Measurements from ENCODE around the gene RNF166. TPM values are rescaled to one million over a fixed set of nuclear protein-coding genes. Genes with fewer than 3 reads are reported as not detected.

The RNF166 gene
- polyA plus RNA-seq, 4 donors, result 17.0 to 25.4 (median 19.7) TPM

- DNase-seq (ENCODE audit: low read depth in 4 of 4, low spot score in 2 of 4), result no peak
These were observed 19.6 kb upstream of the RNF166 start for GRCh38 chr16:88725609-88726407.

- DNase-seq (ENCODE audit: low read depth in 4 of 4, low spot score in 2 of 4), result no peak
These were observed 18.8 kb upstream of the RNF166 start for GRCh38 chr16:88724855-88725555.

- no peak for DNase-seq (ENCODE audit: low read depth in 4 of 4, low spot score in 2 of 4)
These were observed 17.7 kb upstream of the RNF166 start for GRCh38 chr16:88723911-88724310.

- no peak for DNase-seq (ENCODE audit: low read depth in 4 of 4, low spot score in 2 of 4)
These were observed 17.3 kb upstream of the RNF166 start for GRCh38 chr16:88723507-88723887.

GRCh38 chr16:88722784-88723506, 16.7 kb upstream of the RNF166 start:
- DNase-seq (ENCODE audit: low read depth in 4 of 4, low spot score in 2 of 4), result no peak

GRCh38 chr16:88721815-88722755, 15.9 kb upstream of the RNF166 start:
- no peak for DNase-seq (ENCODE audit: low read depth in 4 of 4, low spot score in 2 of 4)

GRCh38 chr16:88721236-88721635, 15.0 kb upstream of the RNF166 start:
- DNase-seq (ENCODE audit: low read depth in 4 of 4, low spot score in 2 of 4), result no peak

- DNase-seq (ENCODE audit: low read depth in 4 of 4, low spot score in 2 of 4), result no peak
These were observed 14.3 kb upstream of the RNF166 start for GRCh38 chr16:88720396-88720970.

GRCh38 chr16:88719933-88720296, 13.7 kb upstream of the RNF166 start:
- no peak for DNase-seq (ENCODE audit: low read depth in 4 of 4, low spot score in 2 of 4)

GRCh38 chr16:88719267-88719932, 13.2 kb upstream of the RNF166 start:
- DNase-seq (ENCODE audit: low read depth in 4 of 4, low spot score in 2 of 4), result no peak

- no peak for DNase-seq (ENCODE audit: low read depth in 4 of 4, low spot score in 2 of 4)
These were observed 12.0 kb upstream of the RNF166 start for GRCh38 chr16:88718178-88718577.

- no peak for DNase-seq (ENCODE audit: low read depth in 4 of 4, low spot score in 2 of 4)
These were observed 10.4 kb upstream of the RNF166 start for GRCh38 chr16:88716601-88717001.

- no peak for DNase-seq (ENCODE audit: low read depth in 4 of 4, low spot score in 2 of 4)
These were observed 10.0 kb upstream of the RNF166 start for GRCh38 chr16:88716201-88716600.

- DNase-seq (ENCODE audit: low read depth in 4 of 4, low spot score in 2 of 4), result no peak
These were observed 9.3 kb upstream of the RNF166 start for GRCh38 chr16:88715312-88716190.

GRCh38 chr16:88714420-88715302, 8.5 kb upstream of the RNF166 start:
- no peak for DNase-seq (ENCODE audit: low read depth in 4 of 4, low spot score in 2 of 4)

- no peak for DNase-seq (ENCODE audit: low read depth in 4 of 4, low spot score in 2 of 4)
These were observed 7.6 kb upstream of the RNF166 start for GRCh38 chr16:88713568-88714419.

GRCh38 chr16:88713054-88713453, 6.8 kb upstream of the RNF166 start:
- DNase-seq (ENCODE audit: low read depth in 4 of 4, low spot score in 2 of 4), result no peak

All from left renal cortex interstitium (tissue), 4 donors.